SJSA1 (cell line): ENCODE measurements around the gene VRK1. TPM values are rescaled to one million over a fixed set of nuclear protein-coding genes. Genes with fewer than 3 reads are reported as not detected.

Source experiments
- DNase-seq, 2 experiments: peaks; one replicate each; pipeline ENCODE4 v3.0.0-alpha.2; 2015 to 2020; ENCODE audit warnings: low spot score in 2 of 2, low read depth in 1 of 2
- H3K27ac ChIP-seq: fragments of 250-450 bp; sonication (Bioruptor Pico); 2 replicates; pipeline ENCODE4 v1.5.1; 2020; ENCODE audit warnings: mild to moderate bottlenecking, moderate library complexity
- H3K27me3 ChIP-seq: fragments of 250-450 bp; sonication (Bioruptor Pico); replicated peaks from 2 replicates; pipeline ENCODE4 v1.5.1; 2020; ENCODE audit warnings: mild to moderate bottlenecking, moderate library complexity
- H3K36me3 ChIP-seq: fragments of 250-450 bp; sonication (Bioruptor Pico); 2 replicates; pipeline ENCODE4 v1.5.1; 2020; ENCODE audit warnings: mild to moderate bottlenecking
- H3K4me1 ChIP-seq: fragments of 250-450 bp; sonication (Bioruptor Pico); replicated peaks from 2 replicates; pipeline ENCODE4 v1.6.1; 2021; ENCODE audit warnings: mild to moderate bottlenecking
- H3K4me3 ChIP-seq: fragments of 250-450 bp; sonication (Bioruptor Pico); 2 replicates; pipeline ENCODE4 v1.5.1; 2020; ENCODE audit warnings: mild to moderate bottlenecking
- H3K9me3 ChIP-seq: fragments of 250-450 bp; sonication (Bioruptor Pico); replicated peaks from 2 replicates; pipeline ENCODE4 v1.5.1; 2020; ENCODE audit warnings: mild to moderate bottlenecking
- total RNA-seq: library from RNA; depleted of rRNA; stranded (reverse); fragments of >200 nt; shearing (Covaris generic); gene quantifications from 2 replicates; pipeline ENCODE4 v1.2.3, GENCODE V29; 2014

Gene VRK1
- total RNA-seq, 1 experiment from 2014 or later, result 65.9 TPM

DNA sequence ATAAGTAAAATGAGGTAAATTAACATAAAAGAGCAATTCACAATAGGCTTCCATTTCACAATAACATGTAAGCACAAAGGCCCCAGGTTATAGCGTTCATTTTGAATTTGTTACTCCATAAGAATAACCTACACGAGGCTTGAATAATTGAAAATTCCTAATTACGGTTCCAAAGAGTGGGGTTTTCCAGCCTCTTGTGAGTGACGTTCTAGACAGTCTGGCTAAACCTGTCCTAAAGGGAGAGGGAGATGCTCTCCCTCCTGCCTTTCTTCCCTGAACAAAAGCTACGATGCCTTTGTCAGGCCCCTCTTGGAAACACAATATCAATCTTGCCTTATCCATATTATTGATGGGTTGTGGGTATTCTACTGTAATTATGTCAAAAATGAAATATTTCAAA is 24.3 kb upstream of the VRK1 start:
- no peaks in the 10 kb centered on the region for H3K36me3 ChIP-seq
- no peak for DNase-seq

GRCh38 chr14:96776791-96777190 is 20.4 kb upstream of the VRK1 start:
- H3K9me3 ChIP-seq, result no peaks in the 10 kb centered on the region
- H3K27me3 ChIP-seq, result 0 out of 2 replicates have a peak, but pooled peaks cover 8% of the 10 kb centered on the region
- H3K4me3 ChIP-seq, result no peak overlapping the region
- no peak for DNase-seq
- H3K4me1 ChIP-seq, result no peaks in the 10 kb centered on the region
- no peaks in the 10 kb centered on the region for H3K36me3 ChIP-seq
- H3K27ac ChIP-seq, result no peak overlapping the region

More for the DNA sequence above, 24.3 kb upstream of the VRK1 start:
- Histone ChIP-seq H3K4me1 (no peaks in the 10 kb centered on the region), H3K27ac (no peak overlapping the region), H3K4me3 (no peak overlapping the region), H3K9me3 (no peaks in the 10 kb centered on the region), H3K27me3 (no peaks in the 10 kb centered on the region)

DNA sequence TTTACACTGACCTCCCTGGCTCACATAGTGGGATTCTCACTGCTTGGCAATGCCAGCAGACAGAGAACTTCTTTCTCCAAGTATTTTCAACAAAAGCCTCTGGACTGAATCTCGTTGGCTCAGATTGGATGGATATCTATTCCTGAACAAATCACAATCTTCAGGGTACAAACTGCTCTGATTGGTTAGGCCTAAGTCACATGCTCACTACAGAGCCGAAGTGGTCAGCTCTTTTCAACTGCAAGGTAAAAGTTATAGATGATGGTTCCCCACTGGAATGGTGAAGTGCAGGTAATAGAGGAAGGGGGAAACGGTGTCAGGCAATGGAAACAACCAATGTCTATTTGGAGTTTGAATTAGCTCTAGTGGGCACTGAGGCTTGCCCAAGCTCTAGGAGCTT is 16.7 kb upstream of the VRK1 start:
- H3K9me3 ChIP-seq, result no peaks in the 10 kb centered on the region
- no peak overlapping the region for H3K27ac ChIP-seq
- no peak for DNase-seq
- H3K36me3 ChIP-seq, result no peaks in the 10 kb centered on the region
- no peak overlapping the region for H3K4me3 ChIP-seq
- no peaks in the 10 kb centered on the region for H3K4me1 ChIP-seq
- H3K27me3 ChIP-seq, result 0 out of 2 replicates have a peak, but pooled peaks cover 8% of the 10 kb centered on the region

GRCh38 chr14:96781371-96781770 is 15.8 kb upstream of the VRK1 start:
- H3K4me3 ChIP-seq, result no peak overlapping the region
- H3K27ac ChIP-seq, result no peak overlapping the region
- 0 out of 2 replicates have a peak, but pooled peaks cover 8% of the 10 kb centered on the region for H3K27me3 ChIP-seq
- DNase-seq, result no peak
- H3K9me3 ChIP-seq, result no peaks in the 10 kb centered on the region
- H3K4me1 ChIP-seq, result no peaks in the 10 kb centered on the region
- H3K36me3 ChIP-seq, result no peaks in the 10 kb centered on the region

GRCh38 chr14:96782436-96782835 is 14.7 kb upstream of the VRK1 start:
- Histone ChIP-seq H3K9me3 (no peaks in the 10 kb centered on the region), H3K4me1 (no peaks in the 10 kb centered on the region), H3K4me3 (no peak overlapping the region), H3K36me3 (no peaks in the 10 kb centered on the region), H3K27me3 (0 out of 2 replicates have a peak, but pooled peaks cover 8% of the 10 kb centered on the region), H3K27ac (no peak overlapping the region)
- no peak for DNase-seq

DNA sequence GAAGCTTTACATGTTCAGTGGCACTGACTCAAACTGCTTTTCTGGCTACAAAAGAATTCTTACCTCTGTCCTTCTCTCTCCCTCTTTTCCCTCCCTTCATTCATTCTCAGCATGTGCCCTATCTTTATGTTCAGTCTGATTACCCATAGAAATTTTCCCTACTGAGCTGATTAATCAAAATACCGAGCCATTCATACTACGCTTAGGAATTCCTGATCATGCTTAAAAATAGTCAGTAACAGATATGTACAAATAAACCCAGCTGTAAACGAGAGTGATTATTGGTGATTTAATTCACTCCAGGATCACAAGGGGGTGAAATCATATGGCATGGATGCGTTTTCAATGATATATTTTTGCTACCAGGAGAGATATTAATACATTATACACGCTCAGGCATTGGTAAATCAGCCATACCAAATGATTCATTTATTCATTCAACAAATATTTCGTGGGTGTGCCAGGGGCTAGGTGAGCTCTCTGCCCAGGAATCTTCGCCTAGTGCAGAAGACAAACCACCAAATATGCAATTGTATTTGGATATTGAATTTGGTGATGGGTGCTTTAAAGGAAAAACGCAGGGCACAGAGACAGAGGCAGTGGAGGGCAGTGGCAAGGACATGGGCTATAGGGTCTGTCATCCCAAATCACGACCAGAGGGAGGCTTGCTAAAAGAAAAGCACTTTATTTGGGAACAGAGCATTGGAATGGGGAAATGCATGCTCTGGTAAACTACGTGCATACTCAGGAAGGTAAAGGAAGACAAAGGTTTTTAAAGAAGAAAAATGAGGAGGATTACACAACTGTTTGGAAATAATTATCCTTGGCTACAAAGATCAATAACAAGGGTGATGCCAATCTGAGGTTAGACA is 13.9 kb upstream of the VRK1 start:
- Histone ChIP-seq H3K27me3 (0 out of 2 replicates have a peak, but pooled peaks cover 8% of the 10 kb centered on the region), H3K4me3 (no peak overlapping the region), H3K4me1 (no peaks in the 10 kb centered on the region), H3K9me3 (no peaks in the 10 kb centered on the region), H3K36me3 (no peaks in the 10 kb centered on the region), H3K27ac (no peak overlapping the region)
- DNase-seq, result no peak

- no peaks in the 10 kb centered on the region for H3K9me3 ChIP-seq
- H3K27ac ChIP-seq, result no peak overlapping the region
- DNase-seq, result no peak
- H3K27me3 ChIP-seq, result 0 out of 2 replicates have a peak, but pooled peaks cover 8% of the 10 kb centered on the region
- H3K36me3 ChIP-seq, result no peaks in the 10 kb centered on the region
- no peaks in the 10 kb centered on the region for H3K4me1 ChIP-seq
- no peak overlapping the region for H3K4me3 ChIP-seq
Measured at GRCh38 chr14:96783915-96784224, 13.3 kb upstream of the VRK1 start.

DNA sequence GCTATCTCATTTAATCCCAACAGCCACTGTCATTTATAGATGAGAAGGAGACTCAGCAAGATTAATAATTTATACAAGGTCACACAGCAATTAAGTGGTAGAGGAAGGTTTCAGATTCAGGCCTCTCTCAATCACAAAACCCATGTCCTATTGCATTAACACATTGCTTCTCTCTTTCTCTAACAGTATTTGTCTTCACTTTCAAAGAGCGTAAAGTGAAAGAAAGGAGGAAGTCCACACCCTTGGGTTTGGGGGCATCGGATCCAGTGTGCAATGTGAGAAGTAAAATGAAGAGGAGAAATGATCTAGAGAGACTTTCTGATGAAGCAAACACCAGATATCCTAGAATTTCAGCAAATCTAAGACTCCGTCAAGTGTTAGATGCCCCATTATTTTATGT is 7.0 kb upstream of the VRK1 start:
- no peaks in the 10 kb centered on the region for H3K9me3 ChIP-seq
- no peaks in the 10 kb centered on the region; the same call in 1 of the 2 replicates for H3K27me3 ChIP-seq
- no peaks in the 10 kb centered on the region for H3K4me1 ChIP-seq
- H3K4me3 ChIP-seq, result no peak overlapping the region
- no peaks in the 10 kb centered on the region for H3K36me3 ChIP-seq
- no peak overlapping the region for H3K27ac ChIP-seq
- DNase-seq, result no peak

GRCh38 chr14:96790706-96791105 is 6.5 kb upstream of the VRK1 start:
- Histone ChIP-seq H3K27me3 (no peaks in the 10 kb centered on the region; the same call in 1 of the 2 replicates), H3K36me3 (no peaks in the 10 kb centered on the region), H3K9me3 (no peaks in the 10 kb centered on the region), H3K27ac (no peak overlapping the region), H3K4me3 (no peak overlapping the region), H3K4me1 (no peaks in the 10 kb centered on the region)
- no peak for DNase-seq

- no peaks in the 10 kb centered on the region for H3K4me1 ChIP-seq
- no peaks in the 10 kb centered on the region for H3K9me3 ChIP-seq
- no peaks in the 10 kb centered on the region; the same call in 1 of the 2 replicates for H3K27me3 ChIP-seq
- no peak overlapping the region for H3K4me3 ChIP-seq
- H3K36me3 ChIP-seq, result no peaks in the 10 kb centered on the region
- DNase-seq, result no peak
- H3K27ac ChIP-seq, result no peak overlapping the region
Measured at GRCh38 chr14:96792003-96792402, 5.2 kb upstream of the VRK1 start.

DNA sequence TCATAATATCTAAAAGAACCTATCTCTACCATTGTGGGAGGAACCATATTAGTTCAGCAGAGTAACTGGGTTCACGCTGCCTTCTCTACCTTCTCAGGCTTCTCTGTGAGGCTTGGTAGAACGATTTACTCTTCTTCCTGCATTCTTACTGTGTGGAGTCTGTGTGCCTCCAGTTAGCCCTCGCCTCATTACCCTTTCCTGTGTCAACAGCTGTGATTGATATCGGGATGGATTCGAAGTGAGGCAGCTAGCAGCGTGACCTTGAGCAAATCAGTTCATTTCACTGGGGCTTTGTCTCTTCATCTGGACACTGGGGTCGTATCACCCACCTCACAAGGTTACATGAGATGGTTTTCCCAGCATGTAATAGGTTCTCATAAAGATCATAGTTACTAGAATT is 4.6 kb upstream of the VRK1 start:
- no peak for DNase-seq
- Histone ChIP-seq H3K36me3 (peaks cover 3% of the 10 kb centered on the region), H3K27ac (no peak overlapping the region), H3K9me3 (no peaks in the 10 kb centered on the region), H3K27me3 (no peaks in the 10 kb centered on the region; the same call in 1 of the 2 replicates), H3K4me1 (no peaks in the 10 kb centered on the region), H3K4me3 (no peak overlapping the region)

DNA sequence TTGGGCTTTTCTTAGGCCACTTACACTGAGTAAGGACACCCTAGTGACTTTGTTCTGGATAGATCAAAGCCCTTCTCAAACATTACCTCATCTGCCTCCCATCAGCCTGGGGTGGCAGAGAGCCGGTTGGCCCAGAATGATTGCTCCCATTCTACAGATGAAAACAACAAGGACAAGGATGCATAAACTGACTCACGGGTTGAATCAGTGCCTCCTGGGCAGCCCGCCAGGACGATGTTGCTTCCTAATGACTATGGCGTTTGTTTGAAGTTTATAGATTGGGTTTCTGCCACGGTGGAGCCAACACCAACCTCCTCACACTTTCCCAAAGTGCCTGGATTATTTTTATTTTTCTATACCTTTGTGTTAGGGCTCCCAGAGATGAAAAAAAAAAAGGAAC is 3.6 kb upstream of the VRK1 start:
- peaks cover 6% of the 10 kb centered on the region; the same call in 1 of the 2 replicates for H3K4me1 ChIP-seq
- no peak for DNase-seq
- no peak overlapping the region for H3K4me3 ChIP-seq
- H3K27ac ChIP-seq, result no peak overlapping the region
- no peaks in the 10 kb centered on the region for H3K9me3 ChIP-seq
- H3K27me3 ChIP-seq, result no peaks in the 10 kb centered on the region; the same call in 1 of the 2 replicates
- peaks cover 6% of the 10 kb centered on the region for H3K36me3 ChIP-seq

DNA sequence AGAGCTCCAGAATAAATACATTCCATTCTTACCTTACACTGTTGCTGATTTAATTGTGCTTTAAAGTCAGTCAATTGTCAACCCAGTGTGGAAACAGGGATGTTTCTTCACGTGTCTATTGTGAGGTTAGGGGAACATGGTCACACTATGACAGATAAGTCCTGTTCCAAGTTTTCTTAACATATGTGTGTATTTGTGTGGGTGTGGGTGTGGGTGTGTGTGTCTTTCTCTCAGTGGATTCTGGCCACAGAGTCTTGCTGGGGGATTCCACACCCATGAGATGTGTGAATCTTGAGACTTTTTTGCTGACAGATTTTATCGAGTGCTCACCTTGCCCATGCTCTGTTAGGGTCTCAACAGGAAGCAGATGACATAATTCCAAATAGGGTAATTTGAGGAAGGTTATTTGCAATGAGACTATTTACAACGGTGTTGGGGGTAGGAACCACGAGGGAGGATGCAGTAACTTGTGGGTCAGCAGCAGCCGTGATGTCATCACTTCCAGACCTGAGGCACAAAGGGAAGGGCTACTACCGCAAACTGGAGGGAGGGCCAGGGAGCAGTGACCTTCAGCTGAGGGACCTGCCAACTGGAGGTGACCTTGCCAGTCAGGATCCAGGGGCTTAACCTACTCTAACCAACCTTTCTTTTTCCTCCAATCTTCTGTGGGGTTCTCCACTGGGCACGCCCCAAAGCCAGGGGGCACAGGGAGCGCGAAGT is 1.9 kb upstream of the VRK1 start:
- Histone ChIP-seq H3K4me3 (no peak overlapping the region), H3K27me3 (no peaks in the 10 kb centered on the region; the same call in 1 of the 2 replicates), H3K27ac (no peak overlapping the region), H3K9me3 (no peaks in the 10 kb centered on the region), H3K4me1 (peaks cover 6% of the 10 kb centered on the region; the same call in 1 of the 2 replicates), H3K36me3 (peaks cover 6% of the 10 kb centered on the region)
- no peak for DNase-seq
